HL-60 (cell line): Measurements from ENCODE around the gene IL25.

ENCODE experiments used
- CTCF ChIP-seq: IDR thresholded peaks from one replicate; pipeline ENCODE4 v1.5.1; 2011; ENCODE audit warnings: low read length, control low read depth, inconsistent platforms; ENCODE audit not compliant: insufficient read depth
- POLR2AphosphoS5 ChIP-seq: IDR thresholded peaks from 2 replicates; pipeline ENCODE4 v1.6.1; 2012; ENCODE audit warnings: low read depth
- REST ChIP-seq: IDR thresholded peaks from 2 replicates; pipeline ENCODE4 v1.6.1; 2012; ENCODE audit warnings: low read depth; ENCODE audit not compliant: insufficient replicate concordance
- SPI1 ChIP-seq: IDR thresholded peaks from 2 replicates; pipeline ENCODE4 v1.6.1; 2012; ENCODE audit warnings: low read depth, mild to moderate bottlenecking, borderline replicate concordance

- no peak for TF ChIP-seq POLR2AphosphoS5
- TF ChIP-seq CTCF: no peak
- TF ChIP-seq REST: no peak
- no peak for TF ChIP-seq SPI1
Observed at GRCh38 chr14:23396126-23396525, 23.5 kb downstream of the IL25 start.
